Measurements from ENCODE around the gene MRPL14.
A peak's percentile ranks its signal among the peaks of the same experiment; 100 is the strongest.

The MRPL14 gene

GRCh38 chr6:44127186-44128019 is at the start of gene MRPL14, which contains the start of gene TMEM63B:
Gene MRPL14 (minus strand): TSS chr6:44127452. CDS start chr6:44116611, 10,841 bp downstream.
Gene TMEM63B (plus strand): TSS chr6:44127554. CDS start chr6:44134585, 7,031 bp downstream.
- DNase-seq = peak; percentile 92

GRCh38 chr6:44176130-44176761 is 49.0 kb upstream of the MRPL14 start:
- no peak for DNase-seq

GRCh38 chr6:44172731-44173500 is 45.7 kb upstream of the MRPL14 start:
- peak; percentile 92 for DNase-seq

GRCh38 chr6:44171899-44172546 is 44.8 kb upstream of the MRPL14 start:
- no peak for DNase-seq

- DNase-seq = no peak
These were observed 42.8 kb upstream of the MRPL14 start for GRCh38 chr6:44169886-44170570.

- no peak for DNase-seq
These were observed 41.9 kb upstream of the MRPL14 start for GRCh38 chr6:44169154-44169553.

GRCh38 chr6:44167567-44167966 is 40.3 kb upstream of the MRPL14 start:
- DNase-seq = no peak

GRCh38 chr6:44166591-44167184 is 39.4 kb upstream of the MRPL14 start:
- no peak for DNase-seq

GRCh38 chr6:44166116-44166515 is 38.9 kb upstream of the MRPL14 start:
- DNase-seq = no peak

GRCh38 chr6:44162876-44163625 is 35.8 kb upstream of the MRPL14 start:
- no peak for DNase-seq

GRCh38 chr6:44161997-44162338 is 34.7 kb upstream of the MRPL14 start:
- peak; percentile 42 for DNase-seq

- no peak for DNase-seq
These were observed 31.5 kb upstream of the MRPL14 start, which contains the start of gene CAPN11 for GRCh38 chr6:44158770-44159228. Gene CAPN11 (plus strand): TSS chr6:44158820. CDS start chr6:44158849, 29 bp downstream.

- DNase-seq = no peak
These were observed 29.9 kb upstream of the MRPL14 start for GRCh38 chr6:44157152-44157521.

GRCh38 chr6:44156494-44157151 is 29.4 kb upstream of the MRPL14 start:
- DNase-seq = no peak

- DNase-seq = no peak
These were observed 26.8 kb upstream of the MRPL14 start for GRCh38 chr6:44154067-44154466.

GRCh38 chr6:44152533-44152932 is 25.3 kb upstream of the MRPL14 start:
- no peak for DNase-seq

- DNase-seq = no peak
These were observed 24.8 kb upstream of the MRPL14 start for GRCh38 chr6:44152109-44152461.

GRCh38 chr6:44151348-44152108 is 24.3 kb upstream of the MRPL14 start:
- DNase-seq = peak; percentile 93

GRCh38 chr6:44150317-44150917 is 23.2 kb upstream of the MRPL14 start:
- DNase-seq = no peak
